HG03159 (cell line): ENCODE data around the gene TP63.

Experiments
- ATAC-seq: cut with Tn5 transposase; IDR thresholded peaks from one replicate; pipeline ENCODE4 v1.9.1; 2021; ENCODE audit warnings: mild to moderate bottlenecking, moderate library complexity; ENCODE audit not compliant: unreplicated experiment

The TP63 gene

GRCh38 chr3:189902230-189903186 lies 271.3 kb downstream of the TP63 start:
- ATAC-seq: no peak

GRCh38 chr3:189903562-189904250 lies 272.5 kb downstream of the TP63 start:
- no peak for ATAC-seq

GRCh38 chr3:189907803-189908202 lies 276.6 kb downstream of the TP63 start:
- no peak for ATAC-seq

- no peak for ATAC-seq
Measured at GRCh38 chr3:189908646-189909045, 277.5 kb downstream of the TP63 start.

- no peak for ATAC-seq
Measured at GRCh38 chr3:189909139-189909538, 277.9 kb downstream of the TP63 start.

GRCh38 chr3:189909573-189909972 lies 278.4 kb downstream of the TP63 start:
- ATAC-seq: no peak

GRCh38 chr3:189911001-189911400 lies 279.8 kb downstream of the TP63 start:
- ATAC-seq: no peak

GRCh38 chr3:189914799-189915198 lies 283.6 kb downstream of the TP63 start:
- ATAC-seq: no peak

GRCh38 chr3:189921770-189922169 lies 290.6 kb downstream of the TP63 start:
- no peak for ATAC-seq

GRCh38 chr3:189927975-189928895 lies 297.0 kb downstream of the TP63 start:
- ATAC-seq: no peak

- no peak for ATAC-seq
Measured at GRCh38 chr3:189936201-189936945, 305.2 kb downstream of the TP63 start.

- no peak for ATAC-seq
Measured at GRCh38 chr3:189937302-189938127, 306.3 kb downstream of the TP63 start.

- no peak for ATAC-seq
Measured at GRCh38 chr3:189941125-189941524, 309.9 kb downstream of the TP63 start.

- ATAC-seq: no peak
Measured at GRCh38 chr3:189941679-189942078, 310.5 kb downstream of the TP63 start.

GRCh38 chr3:189942948-189943347 lies 311.8 kb downstream of the TP63 start:
- no peak for ATAC-seq

- no peak for ATAC-seq
Measured at GRCh38 chr3:189944285-189945145, 313.3 kb downstream of the TP63 start.

GRCh38 chr3:189945935-189946709 lies 314.9 kb downstream of the TP63 start:
- no peak for ATAC-seq
